ENCODE data around the gene LILRA6. TPM values are rescaled to one million over a fixed set of nuclear protein-coding genes. Genes with fewer than 3 reads are reported as not detected.
A peak's percentile ranks its signal among the peaks of the same experiment; 100 is the strongest.
"Not testable (repeated sequence)": the region's sequence is repeated elsewhere in the genome, so short reads cannot be mapped to it uniquely, and the experiment has no call there.

LILRA6 gene
- total RNA-seq, 4 donors from 2014 or later: 0.22 to 10.2 (median 0.90) TPM

DNA sequence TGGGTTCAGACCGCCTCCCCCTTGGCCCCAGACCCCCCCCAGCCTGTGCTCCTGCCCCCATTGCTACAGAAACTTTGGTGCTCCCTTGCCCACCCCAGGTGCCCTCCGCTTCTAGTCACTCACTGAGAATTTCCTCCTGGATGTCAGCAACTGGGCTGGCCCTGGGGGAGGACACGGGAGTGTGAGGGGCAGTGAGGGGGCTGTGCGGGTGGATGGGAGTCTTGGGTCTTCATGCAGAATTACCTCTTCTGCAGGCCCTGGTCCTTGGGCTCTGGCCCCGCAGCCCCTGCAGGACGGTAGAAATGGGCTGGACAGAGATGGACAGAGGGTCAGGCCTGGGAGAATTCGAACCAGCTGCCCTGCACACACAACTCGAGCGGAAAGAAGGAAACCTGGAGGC, 9.7 kb upstream of the LILRA6 start:
- 70 to 74% methylated on average over 9 of the region's 9 CpGs for WGBS, 2 donors
- Histone ChIP-seq H3K4me3 (no peak overlapping the region), H3K9me3 (no peaks in the 10 kb centered on the region), H3K27ac (no peak overlapping the region), H3K36me3 (no peaks in the 10 kb centered on the region), H3K27me3 (peaks cover 0 to 34% of the 10 kb centered on the region in 2 donors), H3K4me1 (peaks cover 0 to 5% (median under 1%) of the 10 kb centered on the region in 4 donors)
- no peak for DNase-seq (ENCODE audit: low spot score in 2 of 2)
- TF ChIP-seq, protein P1, sequence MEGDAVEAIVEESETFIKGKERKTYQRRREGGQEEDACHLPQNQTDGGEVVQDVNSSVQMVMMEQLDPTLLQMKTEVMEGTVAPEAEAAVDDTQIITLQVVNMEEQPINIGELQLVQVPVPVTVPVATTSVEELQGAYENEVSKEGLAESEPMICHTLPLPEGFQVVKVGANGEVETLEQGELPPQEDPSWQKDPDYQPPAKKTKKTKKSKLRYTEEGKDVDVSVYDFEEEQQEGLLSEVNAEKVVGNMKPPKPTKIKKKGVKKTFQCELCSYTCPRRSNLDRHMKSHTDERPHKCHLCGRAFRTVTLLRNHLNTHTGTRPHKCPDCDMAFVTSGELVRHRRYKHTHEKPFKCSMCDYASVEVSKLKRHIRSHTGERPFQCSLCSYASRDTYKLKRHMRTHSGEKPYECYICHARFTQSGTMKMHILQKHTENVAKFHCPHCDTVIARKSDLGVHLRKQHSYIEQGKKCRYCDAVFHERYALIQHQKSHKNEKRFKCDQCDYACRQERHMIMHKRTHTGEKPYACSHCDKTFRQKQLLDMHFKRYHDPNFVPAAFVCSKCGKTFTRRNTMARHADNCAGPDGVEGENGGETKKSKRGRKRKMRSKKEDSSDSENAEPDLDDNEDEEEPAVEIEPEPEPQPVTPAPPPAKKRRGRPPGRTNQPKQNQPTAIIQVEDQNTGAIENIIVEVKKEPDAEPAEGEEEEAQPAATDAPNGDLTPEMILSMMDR (IDR thresholded peaks at IDR 0.05): no peak
- TF ChIP-seq EP300 (IDR thresholded peaks at IDR 0.05) (no peak), POLR2A (IDR thresholded peaks at IDR 0.05) (no peak)

DNA sequence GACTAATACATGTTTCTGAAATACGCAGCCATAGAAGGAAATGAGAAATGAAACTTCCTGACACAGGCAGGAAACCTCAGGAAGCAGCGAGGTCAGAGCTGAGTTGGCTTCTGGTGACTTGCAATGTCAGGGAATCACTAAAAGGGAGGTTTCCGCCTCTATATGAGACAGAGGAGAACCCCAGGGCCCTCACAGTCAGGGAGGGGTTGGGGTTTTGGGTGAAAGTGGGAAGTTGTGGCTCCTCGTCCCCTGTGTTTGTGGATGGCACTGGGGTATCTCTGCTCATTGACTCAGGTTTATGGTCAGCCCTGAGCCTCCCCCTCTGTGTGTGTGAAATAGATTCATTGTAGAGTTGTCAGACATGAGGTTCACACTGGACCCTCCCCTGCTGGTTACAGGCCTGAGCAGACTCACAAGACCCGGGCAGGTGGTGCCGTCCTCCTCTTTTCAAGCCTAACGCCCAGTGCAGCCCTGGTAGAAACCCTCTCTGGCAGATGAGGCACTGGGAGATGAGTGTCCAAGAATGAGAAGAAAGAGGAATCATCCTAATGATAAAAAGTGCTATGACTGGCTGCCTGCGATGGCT, 5.5 kb upstream of the LILRA6 start:
- Histone ChIP-seq H3K27me3 (peaks cover 0 to 11% of the 10 kb centered on the region in 2 donors), H3K4me1 (peaks cover 0 to 6% (median 2%) of the 10 kb centered on the region in 4 donors), H3K9me3 (no peaks in the 10 kb centered on the region), H3K27ac (no peak overlapping the region), H3K4me3 (no peak overlapping the region), H3K36me3 (no peaks in the 10 kb centered on the region)
- TF ChIP-seq EP300 (IDR thresholded peaks at IDR 0.05) (peak in 1 of 2 donors; percentile 74), POLR2A (IDR thresholded peaks at IDR 0.05) (no peak)
- TF ChIP-seq, protein P1 (IDR thresholded peaks at IDR 0.05): no peak
- 61 to 64% methylated on average over 8 of the region's 8 CpGs for WGBS, 2 donors
- DNase-seq (ENCODE audit: low spot score in 2 of 2): peak in 1 of 2 donors; percentile 29

DNA sequence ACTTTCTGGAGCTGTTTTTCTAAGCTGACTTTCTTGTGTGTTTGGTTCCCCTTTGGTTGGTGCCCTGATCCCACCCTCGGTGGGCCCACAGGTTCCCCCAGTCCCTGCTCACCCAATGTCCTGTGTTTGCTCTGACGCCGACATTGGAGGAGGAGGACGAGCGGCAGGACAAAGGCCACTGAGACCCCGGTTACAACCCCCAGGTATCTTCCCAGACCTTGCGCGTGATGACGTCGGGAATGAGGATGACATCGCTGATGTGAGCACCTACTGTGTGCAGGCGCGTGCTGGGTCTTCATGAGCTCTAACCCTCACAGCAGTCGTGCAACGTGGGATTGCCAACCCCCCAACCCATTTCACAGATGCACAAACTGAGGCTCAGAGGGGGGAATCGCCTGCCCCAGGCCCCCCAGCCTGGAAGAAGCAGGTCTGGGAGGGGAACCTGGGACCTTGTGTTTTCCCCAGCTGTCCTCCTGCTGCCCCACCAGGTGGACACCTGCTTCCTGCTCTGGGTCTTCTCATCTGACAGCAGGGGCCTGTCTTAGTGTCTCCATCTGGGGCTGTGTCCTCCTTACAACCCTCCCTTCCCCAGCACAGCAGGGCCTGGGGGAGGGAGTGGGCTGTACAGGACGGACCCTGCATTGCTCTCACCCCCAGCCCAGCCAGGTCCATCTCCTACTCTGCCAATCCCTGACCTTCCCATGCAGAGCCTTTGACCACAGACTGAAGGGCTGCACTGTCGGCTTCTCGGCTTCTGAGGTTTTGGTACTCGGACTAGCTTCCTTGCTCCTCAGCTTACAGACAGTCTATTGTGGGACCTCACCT, 4.7 kb upstream of the LILRA6 start:
- Histone ChIP-seq H3K4me1 (peaks cover 0 to 6% (median 2%) of the 10 kb centered on the region in 4 donors), H3K9me3 (no peaks in the 10 kb centered on the region), H3K27me3 (peaks cover 0 to 4% of the 10 kb centered on the region in 2 donors), H3K27ac (no peak overlapping the region), H3K36me3 (no peaks in the 10 kb centered on the region), H3K4me3 (no peak overlapping the region)
- 81 to 84% methylated on average over 20 of the region's 20 CpGs for WGBS, 2 donors
- TF ChIP-seq EP300 (IDR thresholded peaks at IDR 0.05): no peak
- TF ChIP-seq POLR2A (IDR thresholded peaks at IDR 0.05): no peak
- TF ChIP-seq, protein P1 (IDR thresholded peaks at IDR 0.05): no peak
- no peak for DNase-seq (ENCODE audit: low spot score in 2 of 2)

DNA sequence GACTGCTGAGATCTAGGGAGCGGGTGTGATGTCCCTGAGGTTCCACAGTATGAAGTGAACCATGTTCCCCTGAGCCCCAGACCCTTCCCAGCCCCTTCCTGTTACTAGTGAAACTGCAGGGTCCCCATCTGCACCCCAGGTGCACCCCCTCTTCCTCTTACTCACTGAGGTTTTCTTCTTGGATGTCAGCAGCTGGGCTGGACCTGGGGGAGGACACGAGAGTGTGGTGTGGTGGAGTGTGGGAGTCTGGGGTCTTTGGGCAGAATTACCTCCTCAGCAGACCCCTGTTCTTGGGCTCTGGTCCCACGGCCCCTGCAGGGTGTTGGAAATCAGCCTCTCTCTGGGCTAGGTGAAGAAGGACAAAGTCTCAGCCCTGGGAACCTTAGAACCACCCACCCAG, 3.3 kb upstream of the LILRA6 start:
- TF ChIP-seq POLR2A (IDR thresholded peaks at IDR 0.05): no peak
- TF ChIP-seq, protein P1 (IDR thresholded peaks at IDR 0.05): no peak
- no peak for TF ChIP-seq EP300 (IDR thresholded peaks at IDR 0.05)
- H3K36me3 ChIP-seq: no peaks in the 10 kb centered on the region
- no peak overlapping the region for H3K4me3 ChIP-seq
- H3K27ac ChIP-seq: no peak overlapping the region
- no peak for DNase-seq (ENCODE audit: low spot score in 2 of 2)
- no peaks in the 10 kb centered on the region for H3K9me3 ChIP-seq
- no peaks in the 10 kb centered on the region for H3K27me3 ChIP-seq
- 67 to 77% methylated on average over 3 of the region's 3 CpGs for WGBS, 2 donors
- peaks cover 0 to 6% (median 2%) of the 10 kb centered on the region in 4 donors for H3K4me1 ChIP-seq

DNA sequence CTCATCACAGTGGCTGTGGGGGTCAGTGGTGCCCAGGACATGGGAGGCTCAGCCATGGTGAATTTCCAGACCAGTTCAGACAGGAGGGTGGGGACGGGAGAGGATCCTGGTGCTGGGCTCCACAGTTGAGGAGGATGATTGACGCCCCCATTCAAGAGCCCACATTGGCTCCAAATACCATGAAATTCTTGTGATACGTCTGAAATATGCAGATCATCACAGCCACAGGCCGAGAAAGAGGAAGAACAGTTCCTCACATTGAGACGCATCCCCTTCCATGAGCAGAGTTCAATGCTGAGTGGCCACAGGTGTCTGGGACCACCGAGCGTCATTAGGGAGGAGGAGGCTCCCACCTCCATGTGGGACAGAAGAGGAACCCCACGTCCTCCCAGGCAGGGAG, 1.2 kb upstream of the LILRA6 start:
- not testable (repeated sequence) for DNase-seq (ENCODE audit: low spot score in 2 of 2); H3K27me3 ChIP-seq; H3K36me3 ChIP-seq; H3K9me3 ChIP-seq; H3K4me3 ChIP-seq; H3K27ac ChIP-seq; H3K4me1 ChIP-seq
- no CpG with 5 or more reads among the region's 8 CpGs for WGBS, 2 donors

DNA sequence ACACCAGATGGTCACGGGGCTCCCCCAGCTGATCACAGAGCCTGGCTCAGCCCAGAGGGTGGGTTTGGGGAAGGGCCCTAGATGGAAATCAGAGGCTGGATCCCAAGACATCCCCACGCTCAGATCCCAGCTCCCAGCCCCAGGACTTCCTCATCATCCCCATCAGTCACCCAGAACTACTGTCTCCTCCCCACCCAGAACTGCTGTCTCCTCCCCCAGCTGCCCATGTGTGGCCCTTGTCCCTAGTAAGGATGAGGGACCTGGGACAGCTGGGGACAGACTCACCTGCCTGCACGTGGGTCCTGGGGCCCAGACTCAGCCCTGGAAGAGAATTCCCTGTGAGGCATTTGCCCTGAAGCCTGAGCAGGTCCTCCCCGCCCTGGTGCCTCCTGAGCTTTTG, 356 bp downstream of the LILRA6 start:
- H3K27ac ChIP-seq; H3K27me3 ChIP-seq; H3K36me3 ChIP-seq; H3K9me3 ChIP-seq; H3K4me3 ChIP-seq; H3K4me1 ChIP-seq; DNase-seq (ENCODE audit: low spot score in 2 of 2): not testable (repeated sequence)
- WGBS, 2 donors: no CpG with 5 or more reads among the region's 4 CpGs

DNA sequence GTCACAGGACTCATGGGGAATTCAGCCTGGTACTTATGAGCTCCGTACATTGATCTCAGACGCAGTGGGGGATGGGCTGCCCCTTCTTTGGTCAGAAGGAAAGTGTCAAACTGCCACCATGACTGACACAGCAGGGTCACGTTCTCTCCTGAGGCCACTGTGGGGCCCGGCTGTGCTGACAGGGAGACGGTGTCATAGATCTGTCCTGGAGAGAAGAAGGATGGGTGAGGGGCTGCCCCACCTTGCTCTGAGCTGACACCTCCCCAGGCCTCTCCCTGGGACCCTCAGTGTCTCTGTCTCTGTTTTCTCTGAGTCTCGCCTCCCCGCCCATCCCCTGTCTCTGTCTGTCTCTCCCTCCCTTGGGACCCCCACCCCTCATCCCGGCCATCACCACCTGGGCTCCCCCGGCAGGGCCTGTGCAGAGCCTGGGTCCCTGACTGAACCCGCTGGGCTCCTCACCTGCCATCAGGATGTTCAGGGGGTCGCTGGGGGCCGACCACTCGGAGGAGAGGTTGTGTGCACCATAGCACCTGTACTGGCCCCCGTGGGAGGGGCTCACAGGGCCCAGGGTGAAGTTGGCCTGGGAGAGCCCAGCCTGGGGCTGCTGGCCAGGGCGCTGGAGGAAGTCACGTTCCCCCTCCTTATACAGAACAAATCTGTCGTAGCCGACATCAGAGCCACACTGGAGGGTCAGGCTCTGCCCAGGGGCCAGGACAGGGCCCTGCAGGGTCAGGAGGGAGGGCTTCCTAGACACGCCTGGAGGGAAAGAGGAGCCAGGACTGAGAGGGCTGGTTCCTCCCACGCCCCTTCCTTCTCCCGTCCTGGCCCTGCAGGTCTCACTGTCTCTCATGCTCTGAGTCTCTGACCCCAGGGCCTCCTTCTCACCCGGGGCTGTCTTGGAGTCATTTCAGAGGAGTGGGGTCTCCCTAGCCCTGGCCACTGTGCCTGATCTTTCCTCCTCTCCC, 1.9 kb downstream of the LILRA6 start:
- not testable (repeated sequence) for H3K36me3 ChIP-seq; H3K9me3 ChIP-seq; H3K4me3 ChIP-seq; H3K4me1 ChIP-seq; H3K27me3 ChIP-seq; DNase-seq (ENCODE audit: low spot score in 2 of 2); H3K27ac ChIP-seq
- 55 to 63% methylated on average over 13 to 16 of the region's 22 CpGs for WGBS, 2 donors
